Breast epithelium (tissue), 4 donors: ENCODE results near the gene PDXP. TPM values are rescaled to one million over a fixed set of nuclear protein-coding genes. Genes with fewer than 3 reads are reported as not detected.
A peak's percentile ranks its signal among the peaks of the same experiment; 100 is the strongest.

Experiments used
- DNase-seq, 2 donors: peaks; one replicate each; pipeline ENCODE4 v3.0.0-alpha.2; 2019; ENCODE audit warnings: low spot score in 2 of 2
- H3K27ac ChIP-seq, 2 donors: fragments of 200-600 bp; sonication (generic) in 1 of 2; one replicate each; pipeline ENCODE4 v1.5.1; 2016 to 2019; ENCODE audit warnings: mild to moderate bottlenecking in 1 of 2
- H3K27me3 ChIP-seq, 2 donors: fragments of 200-600 bp; sonication (generic) in 1 of 2; one replicate each; pipeline versions ENCODE4 v1.5.1 to v1.6.0; 2017 to 2019; ENCODE audit warnings: control low read depth in 1 of 2, mild to moderate bottlenecking in 1 of 2
- H3K36me3 ChIP-seq: fragments of 200-600 bp; one replicate; pipeline ENCODE4 v1.5.1; 2019
- H3K4me1 ChIP-seq, 2 donors: fragments of 200-600 bp; sonication (generic); one replicate each; pipeline ENCODE4 v1.5.1; 2016 to 2019; ENCODE audit warnings: control low read depth in 1 of 2
- H3K4me3 ChIP-seq, 3 donors: fragments of 200-600 bp; sonication (generic); 1 replicate in 2 of 3; 2 replicates in 1 of 3; pipeline ENCODE4 v1.5.1; 2016 to 2019; ENCODE audit warnings: mild to moderate bottlenecking in 3 of 3, moderate library complexity in 2 of 3
- H3K9me3 ChIP-seq, 2 donors: fragments of 200-600 bp; sonication (generic) in 1 of 2; one replicate each; pipeline ENCODE4 v1.5.1; 2016 to 2019; ENCODE audit warnings: control low read depth in 1 of 2
- CTCF ChIP-seq, 3 donors: fragments of 450-650 bp; IDR thresholded peaks; one replicate each; pipeline ENCODE4 v1.5.1; 2016 to 2017; ENCODE audit warnings: antibody characterized with exemption in 3 of 3, mild to moderate bottlenecking in 3 of 3, moderate library complexity in 3 of 3
- POLR2A ChIP-seq: fragments of 450-650 bp; IDR thresholded peaks from one replicate; pipeline ENCODE4 v1.6.1; 2016; ENCODE audit warnings: antibody characterized with exemption, mild to moderate bottlenecking, moderate library complexity
- POLR2AphosphoS5 ChIP-seq, 3 donors: sonication (generic); formaldehyde crosslinking; IDR thresholded peaks; one replicate each; pipeline ENCODE4 v1.6.1; 2017; ENCODE audit warnings: antibody characterized with exemption in 3 of 3
- intact Hi-C: fragments of 100-400 bp; cut with DNase I; formaldehyde crosslinking; loops from one replicate; pipeline ENCODE4 v1.15.1; 2023; ENCODE audit warnings: low total_unique reads
- total RNA-seq, 3 donors: library from RNA; depleted of rRNA; stranded (reverse); fragments of >200 nt; gene quantifications; one replicate each; pipeline ENCODE4 v1.1.0, GENCODE V29; 2016

PDXP gene
- total RNA-seq, 3 donors from 2014 or later: 4.2 to 6.9 (median 4.2) TPM

GRCh38 chr22:37626144-37626543, 32.4 kb upstream of the PDXP start:
- peak overlapping the region; percentile 84 to 92 for H3K27ac ChIP-seq
- peak overlapping the region in 1 of 3 donors; percentile 21 for H3K4me3 ChIP-seq
- H3K36me3 ChIP-seq: no peaks in the 10 kb centered on the region
- H3K9me3 ChIP-seq: no peaks in the 10 kb centered on the region
- TF ChIP-seq CTCF (IDR thresholded peaks at IDR 0.05) (no peak), POLR2AphosphoS5 (IDR thresholded peaks at IDR 0.05) (no peak), POLR2A (no peak)
- intact Hi-C loops: no loop called here
- no peaks in the 10 kb centered on the region for H3K27me3 ChIP-seq
- peaks cover 17 to 29% of the 10 kb centered on the region in 2 donors for H3K4me1 ChIP-seq
- peak in 1 of 2 donors; percentile 78 for DNase-seq

GRCh38 chr22:37626556-37627075, 31.9 kb upstream of the PDXP start:
- H3K9me3 ChIP-seq: no peaks in the 10 kb centered on the region
- TF ChIP-seq POLR2AphosphoS5 (IDR thresholded peaks at IDR 0.05): no peak
- TF ChIP-seq CTCF (IDR thresholded peaks at IDR 0.05): no peak
- TF ChIP-seq POLR2A: no peak
- no peak for DNase-seq
- H3K4me1 ChIP-seq: peaks cover 17 to 29% of the 10 kb centered on the region in 2 donors
- intact Hi-C loops: no loop called here
- peak overlapping the region in 1 of 3 donors; percentile 21 for H3K4me3 ChIP-seq
- H3K36me3 ChIP-seq: no peaks in the 10 kb centered on the region
- H3K27ac ChIP-seq: peak overlapping the region; percentile 84 to 92
- no peaks in the 10 kb centered on the region for H3K27me3 ChIP-seq

- DNase-seq: no peak
- no peak for TF ChIP-seq CTCF (IDR thresholded peaks at IDR 0.05)
- TF ChIP-seq POLR2AphosphoS5 (IDR thresholded peaks at IDR 0.05): no peak
- TF ChIP-seq POLR2A: no peak
- Histone ChIP-seq H3K9me3 (no peaks in the 10 kb centered on the region), H3K27ac (peak overlapping the region; percentile 84 to 92), H3K27me3 (no peaks in the 10 kb centered on the region), H3K4me1 (peaks cover 17 to 29% of the 10 kb centered on the region in 2 donors), H3K4me3 (no peak overlapping the region), H3K36me3 (no peaks in the 10 kb centered on the region)
- intact Hi-C loops: no loop called here
Observed at GRCh38 chr22:37627121-37627520, 31.4 kb upstream of the PDXP start.

- intact Hi-C loops: no loop called here
- no peak for DNase-seq
- Histone ChIP-seq H3K27ac (peak overlapping the region; percentile 84 to 92), H3K27me3 (no peaks in the 10 kb centered on the region), H3K36me3 (no peaks in the 10 kb centered on the region), H3K4me1 (peaks cover 17 to 29% of the 10 kb centered on the region in 2 donors), H3K9me3 (no peaks in the 10 kb centered on the region), H3K4me3 (no peak overlapping the region)
- no peak for TF ChIP-seq POLR2AphosphoS5 (IDR thresholded peaks at IDR 0.05)
Observed at GRCh38 chr22:37627545-37627944, 31.0 kb upstream of the PDXP start.

GRCh38 chr22:37628830-37629229, 29.7 kb upstream of the PDXP start:
- intact Hi-C loops: no loop called here
- H3K9me3 ChIP-seq: no peaks in the 10 kb centered on the region
- no peaks in the 10 kb centered on the region for H3K36me3 ChIP-seq
- DNase-seq: no peak
- H3K27ac ChIP-seq: no peak overlapping the region
- no peak overlapping the region for H3K4me3 ChIP-seq
- H3K4me1 ChIP-seq: peaks cover 24 to 31% of the 10 kb centered on the region in 2 donors
- TF ChIP-seq POLR2AphosphoS5 (IDR thresholded peaks at IDR 0.05): no peak
- no peak for TF ChIP-seq POLR2A
- no peak for TF ChIP-seq CTCF (IDR thresholded peaks at IDR 0.05)
- no peaks in the 10 kb centered on the region for H3K27me3 ChIP-seq

- Histone ChIP-seq H3K4me3 (no peak overlapping the region), H3K27ac (no peak overlapping the region), H3K9me3 (no peaks in the 10 kb centered on the region), H3K4me1 (peaks cover 28 to 31% of the 10 kb centered on the region in 2 donors), H3K27me3 (no peaks in the 10 kb centered on the region), H3K36me3 (no peaks in the 10 kb centered on the region)
- DNase-seq: no peak
- no peak for TF ChIP-seq POLR2A
- no peak for TF ChIP-seq CTCF (IDR thresholded peaks at IDR 0.05)
- no peak for TF ChIP-seq POLR2AphosphoS5 (IDR thresholded peaks at IDR 0.05)
- intact Hi-C loops: no loop called here
Observed at GRCh38 chr22:37629928-37630327, 28.6 kb upstream of the PDXP start.
